Gastroesophageal sphincter (tissue), 4 donors: ENCODE results near the gene DISP2. TPM values are rescaled to one million over a fixed set of nuclear protein-coding genes. Genes with fewer than 3 reads are reported as not detected.

Source experiments
- ATAC-seq: fragments of 150-250 bp; one replicate; pipeline ENCODE4 v1.9.1; 2016; ENCODE audit warnings: mild to moderate bottlenecking, moderate library complexity
- H3K27ac ChIP-seq, 4 donors: fragments of 200-600 bp; sonication (generic) in 3 of 4; 1 replicate in 3 of 4; 2 replicates in 1 of 4; pipeline ENCODE4 v1.5.1; 2016 to 2019
- H3K27me3 ChIP-seq: fragments of 200-600 bp; sonication (generic); one replicate; pipeline ENCODE4 v1.5.1; 2019
- H3K36me3 ChIP-seq, 2 donors: fragments of 200-600 bp; sonication (generic); one replicate each; pipeline ENCODE4 v1.5.1; 2019; ENCODE audit warnings: control low read depth in 1 of 2
- H3K4me1 ChIP-seq, 3 donors: fragments of 200-600 bp; sonication (generic); 1 replicate in 2 of 3; 2 replicates in 1 of 3; pipeline ENCODE4 v1.5.1; 2016 to 2019; ENCODE audit warnings: control low read depth in 2 of 3
- H3K4me3 ChIP-seq, 2 donors: fragments of 200-600 bp; sonication (generic); one replicate each; pipeline ENCODE4 v1.5.1; 2019; ENCODE audit warnings: mild to moderate bottlenecking in 1 of 2, moderate library complexity in 1 of 2
- H3K9me3 ChIP-seq, 3 donors: fragments of 200-600 bp; sonication (generic); one replicate each; pipeline ENCODE4 v1.5.1; 2017 to 2019; ENCODE audit warnings: control low read depth in 2 of 3
- CTCF ChIP-seq, 4 experiments: fragments of 200-600 bp in 2 of 4; fragments of 450-650 bp in 2 of 4; sonication (generic) in 1 of 4; IDR thresholded peaks; one replicate each; pipeline ENCODE4 v1.5.1; 2017 to 2019; ENCODE audit warnings: antibody characterized with exemption in 4 of 4, mild to moderate bottlenecking in 2 of 4, moderate library complexity in 2 of 4
- EP300 ChIP-seq: sonication (generic); formaldehyde crosslinking; IDR thresholded peaks from one replicate; pipeline ENCODE4 v1.6.1; 2017; ENCODE audit warnings: antibody characterized with exemption, mild to moderate bottlenecking
- POLR2A ChIP-seq, 2 donors: fragments of 450-650 bp; IDR thresholded peaks; one replicate each; pipeline ENCODE4 v1.6.1; 2017; ENCODE audit warnings: antibody characterized with exemption in 2 of 2, mild to moderate bottlenecking in 2 of 2, moderate library complexity in 1 of 2
- POLR2AphosphoS5 ChIP-seq: sonication (generic); formaldehyde crosslinking; IDR thresholded peaks from one replicate; pipeline ENCODE4 v1.6.1; 2017; ENCODE audit warnings: antibody characterized with exemption
- WGBS, 2 donors: methylation state at CpG; one replicate each; pipeline ENCODE4 v1.1.5; 2018; ENCODE audit warnings: low coverage in 1 of 2; 5-methylcytosine and 5-hydroxymethylcytosine counted together
- total RNA-seq, 4 donors: library from RNA; depleted of rRNA; stranded (reverse); fragments of >200 nt; gene quantifications; one replicate each; pipeline ENCODE4 v1.1.0, GENCODE V29; 2016

The DISP2 gene
- total RNA-seq, 4 donors from 2014 or later = 0.07 to 0.19 (median 0.15) TPM

- H3K27me3 ChIP-seq = no peaks in the 10 kb centered on the region
- no peak for ATAC-seq
- H3K4me3 ChIP-seq = no peak overlapping the region
- H3K9me3 ChIP-seq = no peaks in the 10 kb centered on the region
- no peak for TF ChIP-seq CTCF (IDR thresholded peaks at IDR 0.05)
- no peak for TF ChIP-seq POLR2AphosphoS5
- no peak for TF ChIP-seq EP300
- TF ChIP-seq POLR2A (IDR thresholded peaks at IDR 0.05) = no peak
- H3K4me1 ChIP-seq = no peaks in the 10 kb centered on the region
- H3K27ac ChIP-seq = no peak overlapping the region
- 84 to 100% methylated on average over 2 to 3 of the region's 4 CpGs for WGBS, 2 donors
- peaks cover 0 to 19% of the 10 kb centered on the region in 2 donors for H3K36me3 ChIP-seq
Measured at GRCh38 chr15:40428185-40428584, 70.2 kb downstream of the DISP2 start.

Other genes with a start within 250 kb of the DISP2 start
- 1 to 10 TPM; 4.7 to 7.5 (median 6.0) TPM for gene BMF, start 249.3 kb upstream of the DISP2 start, total RNA-seq
- 1 to 10 TPM in 2 of 4 donors, under 1 TPM in 2; 0.13 to 2.4 (median 0.95) TPM for gene BUB1B, start 197.2 kb upstream of the DISP2 start, total RNA-seq
- gene PAK6, start 119.2 kb upstream of the DISP2 start, total RNA-seq = 1 to 10 TPM in 2 of 4 donors, under 1 TPM in 2; 0.94 to 4.6 (median 1.6) TPM
- gene ANKRD63, start 75.2 kb upstream of the DISP2 start, total RNA-seq = 1 to 10 TPM in 1 of 4 donors, not detected in 3; 1.6 TPM
- gene PLCB2, start 50.3 kb upstream of the DISP2 start, total RNA-seq = 10 to 100 TPM in 2 of 4 donors, 1 to 10 TPM in 2; 1.5 to 13.5 (median 8.8) TPM
- 10 to 100 TPM; 27.3 to 66.6 (median 37.5) TPM for gene INAFM2, start 34.5 kb upstream of the DISP2 start, total RNA-seq
- gene CCDC9B, start 17.3 kb upstream of the DISP2 start, total RNA-seq = 100 to 1,000 TPM in 1 of 4 donors, 10 to 100 TPM in 3; 28.0 to 105 (median 66.7) TPM
- not detected for gene PHGR1, start 7.2 kb upstream of the DISP2 start, total RNA-seq
- 10 to 100 TPM in 2 of 4 donors, 1 to 10 TPM in 2; 7.2 to 16.2 (median 9.9) TPM for gene KNSTRN, start 24.5 kb downstream of the DISP2 start, total RNA-seq
- 10 to 100 TPM; 26.1 to 80.2 (median 50.1) TPM for gene IVD, start 47.6 kb downstream of the DISP2 start, total RNA-seq
- 10 to 100 TPM; 19.0 to 26.2 (median 22.8) TPM for gene BAHD1, start 82.7 kb downstream of the DISP2 start, total RNA-seq
- 10 to 100 TPM in 2 of 4 donors, 1 to 10 TPM in 2; 7.8 to 18.4 (median 11.7) TPM for gene CHST14, start 112.8 kb downstream of the DISP2 start, total RNA-seq
- 10 to 100 TPM; 16.2 to 45.8 (median 34.0) TPM for gene CCDC32, start 206.8 kb downstream of the DISP2 start, total RNA-seq
- gene RPUSD2, start 211.1 kb downstream of the DISP2 start, total RNA-seq = 10 to 100 TPM in 1 of 4 donors, 1 to 10 TPM in 3; 7.2 to 11.6 (median 8.7) TPM
- under 1 TPM; 0.23 to 0.89 (median 0.57) TPM for gene KNL1, start 236.0 kb downstream of the DISP2 start, total RNA-seq